Osteocyte (in vitro differentiated cells): ENCODE data around the gene GNPTG. TPM values are rescaled to one million over a fixed set of nuclear protein-coding genes. Genes with fewer than 3 reads are reported as not detected.
A peak's percentile ranks its signal among the peaks of the same experiment; 100 is the strongest.

Source experiments
- DNase-seq: peaks from one replicate; pipeline ENCODE4 v3.0.0; 2021; ENCODE audit warnings: mixed read lengths; ENCODE audit not compliant: unreplicated experiment; ENCODE audit errors: extremely low spot score
- H3K27ac Mint-ChIP-seq: one replicate; pipeline ENCODE4 v1.8.0; 2021; ENCODE audit warnings: mild to moderate bottlenecking, mixed read lengths; ENCODE audit not compliant: unreplicated experiment
- H3K27me3 Mint-ChIP-seq: one replicate; pipeline ENCODE4 v1.8.0; 2021; ENCODE audit warnings: mixed read lengths; ENCODE audit not compliant: unreplicated experiment
- H3K36me3 Mint-ChIP-seq: one replicate; pipeline ENCODE4 v1.8.0; 2021; ENCODE audit warnings: mixed read lengths; ENCODE audit not compliant: unreplicated experiment
- H3K4me1 Mint-ChIP-seq: one replicate; pipeline ENCODE4 v1.8.0; 2021; ENCODE audit warnings: mixed read lengths; ENCODE audit not compliant: unreplicated experiment
- H3K4me3 Mint-ChIP-seq: one replicate; pipeline ENCODE4 v1.8.0; 2021; ENCODE audit warnings: mild to moderate bottlenecking, moderate library complexity, mixed read lengths; ENCODE audit not compliant: unreplicated experiment
- H3K9me3 Mint-ChIP-seq: one replicate; pipeline ENCODE4 v1.8.0; 2021; ENCODE audit warnings: mixed read lengths; ENCODE audit not compliant: unreplicated experiment
- total RNA-seq: library from RNA; stranded (reverse); gene quantifications from 2 replicates; pipeline ENCODE4 v1.2.1, GENCODE V29; 2021
- TF ChIP-seq, protein P1 (sequence below): fragments of 200-600 bp; sonication (generic); IDR thresholded peaks from 2 replicates; pipeline ENCODE4 v1.5.0; 2021; ENCODE audit warnings: antibody characterized with exemption, mild to moderate bottlenecking, moderate library complexity

GNPTG gene
- total RNA-seq, 1 donor from 2014 or later, result 94.3 TPM

DNA sequence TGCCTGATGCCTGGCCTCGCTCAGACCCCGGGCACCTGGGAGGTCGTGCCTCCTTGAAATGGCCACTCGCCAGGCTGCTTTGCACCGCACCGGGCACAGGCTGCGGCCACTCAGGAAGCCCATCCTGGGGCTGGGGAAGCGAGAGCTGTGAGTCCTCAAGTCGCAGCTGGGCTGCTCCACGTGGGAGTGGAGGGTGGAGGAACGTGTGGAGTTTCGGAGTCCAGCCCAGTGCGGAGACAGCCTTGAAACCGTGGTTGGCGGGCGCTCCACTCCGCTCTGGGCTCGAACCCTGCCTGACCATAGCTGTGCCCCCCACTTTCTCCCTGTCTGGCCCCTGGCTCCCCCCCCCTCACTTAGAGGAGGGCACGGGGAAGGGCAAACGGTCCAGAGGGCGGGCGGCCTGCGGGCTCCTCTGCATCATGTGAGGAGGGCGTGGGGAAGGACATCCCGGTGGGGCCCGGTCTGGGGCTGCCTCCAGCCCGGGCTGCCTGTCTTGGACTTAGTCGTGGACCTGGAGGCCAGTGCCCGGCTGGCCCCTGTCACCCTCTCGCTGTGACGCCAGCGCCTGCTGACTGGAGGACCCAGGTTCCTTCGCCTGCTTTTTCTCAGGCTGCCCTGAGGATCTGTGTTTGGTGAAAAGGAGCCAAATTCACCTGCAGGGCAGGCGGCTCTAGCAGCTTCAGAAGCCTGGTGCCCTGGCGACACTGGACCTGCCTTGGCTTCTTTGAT, 39.8 kb upstream of the GNPTG start:
- H3K9me3 Mint-ChIP-seq, result no peaks in the 10 kb centered on the region
- TF ChIP-seq, protein P1, sequence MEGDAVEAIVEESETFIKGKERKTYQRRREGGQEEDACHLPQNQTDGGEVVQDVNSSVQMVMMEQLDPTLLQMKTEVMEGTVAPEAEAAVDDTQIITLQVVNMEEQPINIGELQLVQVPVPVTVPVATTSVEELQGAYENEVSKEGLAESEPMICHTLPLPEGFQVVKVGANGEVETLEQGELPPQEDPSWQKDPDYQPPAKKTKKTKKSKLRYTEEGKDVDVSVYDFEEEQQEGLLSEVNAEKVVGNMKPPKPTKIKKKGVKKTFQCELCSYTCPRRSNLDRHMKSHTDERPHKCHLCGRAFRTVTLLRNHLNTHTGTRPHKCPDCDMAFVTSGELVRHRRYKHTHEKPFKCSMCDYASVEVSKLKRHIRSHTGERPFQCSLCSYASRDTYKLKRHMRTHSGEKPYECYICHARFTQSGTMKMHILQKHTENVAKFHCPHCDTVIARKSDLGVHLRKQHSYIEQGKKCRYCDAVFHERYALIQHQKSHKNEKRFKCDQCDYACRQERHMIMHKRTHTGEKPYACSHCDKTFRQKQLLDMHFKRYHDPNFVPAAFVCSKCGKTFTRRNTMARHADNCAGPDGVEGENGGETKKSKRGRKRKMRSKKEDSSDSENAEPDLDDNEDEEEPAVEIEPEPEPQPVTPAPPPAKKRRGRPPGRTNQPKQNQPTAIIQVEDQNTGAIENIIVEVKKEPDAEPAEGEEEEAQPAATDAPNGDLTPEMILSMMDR, result no peak
- H3K27ac Mint-ChIP-seq, result no peak overlapping the region
- H3K4me1 Mint-ChIP-seq, result peaks cover 29% of the 10 kb centered on the region
- H3K36me3 Mint-ChIP-seq, result peaks cover 16% of the 10 kb centered on the region
- H3K4me3 Mint-ChIP-seq, result peak overlapping the region; percentile 85
- no peaks in the 10 kb centered on the region for H3K27me3 Mint-ChIP-seq
- no peak for DNase-seq

DNA sequence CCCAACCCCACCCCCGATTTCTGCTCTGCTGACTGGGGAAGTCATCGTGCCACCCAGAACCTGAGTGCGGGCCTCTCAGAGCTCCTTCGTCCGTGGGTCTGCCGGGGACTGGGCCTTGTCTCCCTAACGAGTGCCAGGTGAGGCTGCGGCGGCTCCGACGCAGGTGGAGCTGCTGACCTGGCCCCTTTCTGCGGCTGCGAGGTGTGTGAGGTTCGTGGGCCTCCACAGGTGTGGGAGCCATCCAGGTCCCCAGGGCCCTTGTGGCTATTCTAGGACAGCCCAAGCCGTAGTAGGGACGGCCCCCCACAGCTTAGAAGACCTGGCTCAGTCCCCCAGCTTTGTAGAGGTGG, 39.3 kb upstream of the GNPTG start:
- no peaks in the 10 kb centered on the region for H3K27me3 Mint-ChIP-seq
- no peak for DNase-seq
- TF ChIP-seq, protein P1, result no peak
- H3K4me3 Mint-ChIP-seq, result peak overlapping the region; percentile 22
- H3K27ac Mint-ChIP-seq, result no peak overlapping the region
- H3K9me3 Mint-ChIP-seq, result no peaks in the 10 kb centered on the region
- peaks cover 29% of the 10 kb centered on the region for H3K4me1 Mint-ChIP-seq
- peaks cover 19% of the 10 kb centered on the region for H3K36me3 Mint-ChIP-seq

DNA sequence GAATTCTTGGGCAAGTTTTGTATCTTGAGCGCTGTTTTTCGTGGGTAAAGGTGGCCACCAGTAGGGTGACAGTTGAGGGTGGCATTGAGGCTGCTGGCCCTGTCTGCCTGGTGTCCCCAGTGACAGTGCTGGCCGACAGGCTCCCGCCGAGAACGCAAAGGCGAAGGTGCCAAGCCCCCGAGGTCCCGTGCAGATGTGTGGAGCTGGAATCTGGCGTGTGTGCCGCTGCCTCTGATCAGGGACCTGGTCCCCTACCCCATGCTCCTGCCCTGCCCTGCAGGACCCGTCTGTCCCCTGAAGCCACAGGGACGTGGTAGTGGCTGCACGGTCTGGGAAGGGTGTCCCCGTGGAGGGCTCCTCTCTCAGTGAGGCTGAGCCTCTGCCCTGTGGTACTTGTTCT, 38.8 kb upstream of the GNPTG start:
- H3K27me3 Mint-ChIP-seq, result no peaks in the 10 kb centered on the region
- no peak overlapping the region for H3K27ac Mint-ChIP-seq
- H3K9me3 Mint-ChIP-seq, result no peaks in the 10 kb centered on the region
- peaks cover 23% of the 10 kb centered on the region for H3K36me3 Mint-ChIP-seq
- peak overlapping the region; percentile 22 for H3K4me3 Mint-ChIP-seq
- DNase-seq, result no peak
- peaks cover 29% of the 10 kb centered on the region for H3K4me1 Mint-ChIP-seq
- TF ChIP-seq, protein P1, result no peak

DNA sequence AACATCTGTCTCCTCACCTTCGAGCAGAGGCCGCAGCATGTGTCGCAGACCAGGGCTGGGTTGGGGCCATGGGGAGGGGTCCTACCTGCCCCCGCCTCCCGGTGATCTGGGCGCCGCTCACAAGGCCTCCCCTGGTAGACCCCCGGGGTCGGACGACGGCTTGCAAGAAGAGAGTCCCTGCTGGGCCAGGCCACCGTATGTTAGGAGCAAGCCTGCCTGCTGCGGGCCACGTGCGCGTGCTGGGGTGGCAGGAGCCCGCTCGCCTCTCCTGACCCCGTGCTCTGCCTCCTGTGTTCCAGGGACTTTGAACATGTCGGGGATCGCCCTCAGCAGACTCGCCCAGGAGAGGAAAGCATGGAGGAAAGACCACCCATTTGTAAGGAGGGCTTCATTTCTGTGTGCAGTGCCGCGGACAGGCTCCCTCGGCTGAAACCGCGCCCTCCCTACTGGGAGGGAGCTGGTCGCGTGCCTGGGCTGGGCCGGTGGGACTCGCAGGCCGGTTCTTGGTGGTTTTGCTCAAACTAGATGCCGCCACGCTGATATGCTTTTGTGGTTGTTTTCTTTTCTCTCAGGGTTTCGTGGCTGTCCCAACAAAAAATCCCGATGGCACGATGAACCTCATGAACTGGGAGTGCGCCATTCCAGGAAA, 37.9 kb upstream of the GNPTG start:
- no peaks in the 10 kb centered on the region for H3K9me3 Mint-ChIP-seq

More for the DNA sequence above, 37.9 kb upstream of the GNPTG start:
- no peak for DNase-seq
- peaks cover 32% of the 10 kb centered on the region for H3K36me3 Mint-ChIP-seq
- H3K4me3 Mint-ChIP-seq, result no peak overlapping the region
- H3K27ac Mint-ChIP-seq, result no peak overlapping the region
- peaks cover 29% of the 10 kb centered on the region for H3K4me1 Mint-ChIP-seq
- TF ChIP-seq, protein P1, result no peak
- no peaks in the 10 kb centered on the region for H3K27me3 Mint-ChIP-seq
